Common myeloid progenitor, CD34-positive (primary cell): ENCODE results near the gene MAGI2.

Source experiments
- CTCF ChIA-PET: fragments of 350-600 bp; sonication (Branson Sonifier 250); formaldehyde crosslinking; loops from one replicate; lab custom pipeline; 2021; ENCODE audit warnings: antibody characterized with exemption; lab: Charles Lee
- POLR2A ChIA-PET: fragments of 350-600 bp; sonication (Branson Sonifier 250); formaldehyde crosslinking; loops from one replicate; lab custom pipeline; 2021; ENCODE audit warnings: antibody characterized with exemption; lab: Charles Lee
- DNase-seq, 3 donors: peaks; one replicate each; pipeline versions ENCODE4 v3.0.0 to v3.0.0-alpha.2; 2013
- H3K27ac ChIP-seq, 2 experiments: 1 replicate in 1 of 2; 2 replicates in 1 of 2; pipeline ENCODE4 v1.7.0; 2013; ENCODE audit warnings: inconsistent platforms in 2 of 2, low read length in 2 of 2, mild to moderate bottlenecking in 2 of 2, low read depth in 1 of 2, moderate library complexity in 1 of 2; ENCODE audit not compliant: severe bottlenecking in 2 of 2, insufficient read depth in 1 of 2, poor library complexity in 1 of 2
- H3K27me3 ChIP-seq, 5 experiments: replicated peaks in 2 of 5; 1 replicate in 3 of 5; 2 replicates in 2 of 5; pipeline versions ENCODE4 v1.6.1 to v1.7.0; 2013; ENCODE audit warnings: low read length in 4 of 5, mild to moderate bottlenecking in 2 of 5, moderate library complexity in 2 of 5, inconsistent platforms in 1 of 5; ENCODE audit not compliant: insufficient read depth in 5 of 5, control insufficient read depth in 4 of 5
- H3K36me3 ChIP-seq, 4 experiments: 1 replicate in 2 of 4; 2 replicates in 2 of 4; pipeline versions ENCODE4 v1.6.1 to v1.7.0; 2013; ENCODE audit warnings: low read length in 3 of 4, control low read depth in 1 of 4, mild to moderate bottlenecking in 1 of 4; ENCODE audit not compliant: control insufficient read depth in 4 of 4, insufficient read depth in 4 of 4
- H3K4me1 ChIP-seq, 4 experiments: 1 replicate in 3 of 4; 2 replicates in 1 of 4; pipeline versions ENCODE4 v1.6.1 to v1.7.1; 2013; ENCODE audit warnings: low read length in 3 of 4, mild to moderate bottlenecking in 3 of 4, control low read depth in 1 of 4, inconsistent platforms in 1 of 4, moderate library complexity in 1 of 4; ENCODE audit not compliant: control insufficient read depth in 4 of 4, insufficient read depth in 4 of 4; ENCODE audit errors: control extremely low read depth in 1 of 4
- H3K4me3 ChIP-seq, 7 experiments: 1 replicate in 4 of 7; 2 replicates in 3 of 7; pipeline versions ENCODE4 v1.5.1 to v1.7.0; 2013; ENCODE audit warnings: mild to moderate bottlenecking in 7 of 7, low read length in 6 of 7, moderate library complexity in 6 of 7, inconsistent platforms in 2 of 7, low read depth in 2 of 7, control low read depth in 1 of 7; ENCODE audit not compliant: insufficient read depth in 4 of 7, control insufficient read depth in 1 of 7; ENCODE audit errors: extremely low read depth in 1 of 7
- H3K9me3 ChIP-seq, 5 experiments: 1 replicate in 4 of 5; 2 replicates in 1 of 5; pipeline versions ENCODE4 v1.6.1 to v1.7.1; 2013; ENCODE audit warnings: low read length in 4 of 5, mild to moderate bottlenecking in 2 of 5, inconsistent platforms in 1 of 5, low read depth in 1 of 5, moderate library complexity in 1 of 5; ENCODE audit not compliant: control insufficient read depth in 4 of 5, insufficient read depth in 2 of 5; ENCODE audit errors: control extremely low read depth in 1 of 5
- WGBS: methylation state at CpG from one replicate; pipeline ENCODE4 v1.1.5; 2013; ENCODE audit not compliant: insufficient coverage; 5-methylcytosine and 5-hydroxymethylcytosine counted together

The MAGI2 gene

GRCh38 chr7:79461660-79462059, 8.2 kb upstream of the MAGI2 start:
- 80% methylated on average over 1 of the region's 1 CpG for WGBS
- Histone ChIP-seq H3K4me3 (no peak overlapping the region), H3K27ac (no peak overlapping the region), H3K4me1 (peaks cover 0 to 2% (median under 1%) of the 10 kb centered on the region in 4 experiments), H3K36me3 (peaks cover 0 to 9% (median 3%) of the 10 kb centered on the region in 4 experiments), H3K9me3 (no peaks in the 10 kb centered on the region), H3K27me3 (no peaks in the 10 kb centered on the region)
- ChIA-PET POLR2A (no interaction called here), CTCF (no interaction called here)
- peak in 1 of 3 donors; percentile 36 for DNase-seq

GRCh38 chr7:79459381-79459780, 5.9 kb upstream of the MAGI2 start:
- WGBS = no CpG with 5 or more reads among the region's 3 CpGs
- no peaks in the 10 kb centered on the region for H3K9me3 ChIP-seq
- peaks cover 3 to 10% (median 5%) of the 10 kb centered on the region in 4 experiments for H3K4me1 ChIP-seq
- no peak overlapping the region for H3K4me3 ChIP-seq
- DNase-seq = no peak
- CTCF ChIA-PET = no interaction called here
- H3K27me3 ChIP-seq = peaks cover 0 to 5% (median 0%) of the 10 kb centered on the region in 5 experiments
- POLR2A ChIA-PET = no interaction called here
- H3K27ac ChIP-seq = no peak overlapping the region
- H3K36me3 ChIP-seq = peaks cover 0 to 9% (median 3%) of the 10 kb centered on the region in 4 experiments

- Histone ChIP-seq H3K27me3 (peaks cover 0 to 7% (median 0%) of the 10 kb centered on the region in 5 experiments), H3K4me3 (no peak overlapping the region), H3K36me3 (peaks cover 0 to 9% (median 3%) of the 10 kb centered on the region in 4 experiments), H3K9me3 (no peaks in the 10 kb centered on the region), H3K27ac (no peak overlapping the region), H3K4me1 (peaks cover 6 to 12% (median 7%) of the 10 kb centered on the region in 4 experiments)
- POLR2A ChIA-PET = no interaction called here
- DNase-seq = no peak
- CTCF ChIA-PET = no interaction called here
Measured at GRCh38 chr7:79458796-79459195, 5.3 kb upstream of the MAGI2 start.

- H3K4me1 ChIP-seq = peaks cover 11 to 27% (median 24%) of the 10 kb centered on the region in 4 experiments
- WGBS = 90% methylated on average over 3 of the region's 5 CpGs
- peaks cover 0 to 6% (median 3%) of the 10 kb centered on the region in 4 experiments for H3K36me3 ChIP-seq
- no peak for DNase-seq
- ChIA-PET CTCF (interaction anchor here (0.8 kb wide), 1 partner anchor 35 kb away, joined by 3 read pairs; no protein-coding TSS in a partner anchor), POLR2A (no interaction called here)
- H3K4me3 ChIP-seq = peak overlapping the region in 2 of 7 experiments; percentile 94 to 97
- peaks cover 0 to 7% (median 0%) of the 10 kb centered on the region in 5 experiments for H3K27me3 ChIP-seq
- H3K27ac ChIP-seq = no peak overlapping the region
- H3K9me3 ChIP-seq = no peaks in the 10 kb centered on the region
Measured at GRCh38 chr7:79455173-79455790, 1.8 kb upstream of the MAGI2 start.

GRCh38 chr7:79454361-79454960, 994 bp upstream of the MAGI2 start:
- Histone ChIP-seq H3K4me3 (peak overlapping the region; percentile 70 to 97 (median 91)), H3K4me1 (peaks cover 11 to 27% (median 24%) of the 10 kb centered on the region in 4 experiments), H3K27ac (peak overlapping the region; percentile 65 to 83), H3K36me3 (peaks cover 0 to 3% (median under 1%) of the 10 kb centered on the region in 4 experiments), H3K27me3 (peaks cover 0 to 7% (median 0%) of the 10 kb centered on the region in 5 experiments), H3K9me3 (no peaks in the 10 kb centered on the region)
- CTCF ChIA-PET = no interaction called here
- POLR2A ChIA-PET = no interaction called here
- WGBS = 6% methylated on average over 22 of the region's 24 CpGs
- peak; percentile 24 to 51 (median 36) for DNase-seq

GRCh38 chr7:79453266-79453557, 255 bp downstream of the MAGI2 start:
- CTCF ChIA-PET = interaction anchor here (0.7 to 1.1 kb wide), 2 partner anchors 399 to 626 kb away, joined by 3 read pairs; no protein-coding TSS in a partner anchor
- H3K9me3 ChIP-seq = no peaks in the 10 kb centered on the region
- peaks cover 11 to 27% (median 24%) of the 10 kb centered on the region in 4 experiments for H3K4me1 ChIP-seq
- DNase-seq = no peak
- H3K27me3 ChIP-seq = peaks cover 0 to 7% (median 0%) of the 10 kb centered on the region in 5 experiments
- peak overlapping the region in 1 of 2 experiments; percentile 83 for H3K27ac ChIP-seq
- H3K36me3 ChIP-seq = peaks cover 0 to 3% (median 0%) of the 10 kb centered on the region in 4 experiments
- POLR2A ChIA-PET = interaction anchor here (0.8 kb wide), 1 partner anchor 214 kb away, joined by 3 read pairs; no protein-coding TSS in a partner anchor
- WGBS = no CpG with 5 or more reads among the region's 6 CpGs
- peak overlapping the region; percentile 70 to 97 (median 91) for H3K4me3 ChIP-seq
